HCT116 (cell line): Measurements from ENCODE around the gene CNKSR1. TPM values are rescaled to one million over a fixed set of nuclear protein-coding genes. Genes with fewer than 3 reads are reported as not detected.

ENCODE experiments used
- ATAC-seq: fragments of 200-7000 bp; cut with Tn5 transposase; 2 replicates; pipeline ENCODE4 v1.9.1; 2020; ENCODE audit warnings: mild to moderate bottlenecking, moderate library complexity
- BruUV-seq: library from RNA; stranded (reverse); fragments of 400-500 nt; replicated peaks from 2 replicates; lab custom pipeline; 2021; lab: Mats Ljungman, UMichigan
- CTCF ChIA-PET: fragments of 300-600 bp; sonication (Branson Sonifier 250); formaldehyde crosslinking; loops from one replicate; lab custom pipeline; 2021; ENCODE audit warnings: antibody characterized with exemption; lab: Charles Lee
- POLR2A ChIA-PET: fragments of 300-600, 350-600 bp; sonication (Branson Sonifier 250); formaldehyde crosslinking; loops from one replicate; lab custom pipeline; 2021; ENCODE audit warnings: antibody characterized with exemption; lab: Charles Lee
- RAD21 ChIA-PET, 2 experiments: fragments of 300-600 bp; sonication (Branson Sonifier 250); formaldehyde crosslinking; loops; one replicate each; lab custom pipeline; 2023; ENCODE audit warnings: low total read pairs in 2 of 2; ENCODE audit not compliant: uncharacterized antibody in 2 of 2, unreplicated experiment in 2 of 2, low non-redundant PET in 1 of 2; lab: Charles Lee
- DNase-seq: peaks from one replicate; pipeline ENCODE4 v3.0.0-alpha.2; 2010; ENCODE audit warnings: low read depth, low spot score
- H2AFZ ChIP-seq: fragments of 200-600 bp; shearing (Covaris generic), sonication (generic); 2 replicates; pipeline ENCODE4 v1.6.1; 2017; ENCODE audit warnings: low read depth, mixed run types, mixed read lengths, antibody characterized with exemption, low read length; ENCODE audit not compliant: poor library complexity, severe bottlenecking
- H3K27ac ChIP-seq: 2 replicates; pipeline ENCODE4 v1.5.1; 2012; ENCODE audit warnings: low read depth, low read length
- H3K27me3 ChIP-seq: fragments of 200-600 bp; sonication (generic); 2 replicates; pipeline ENCODE4 v1.6.1; 2016; ENCODE audit warnings: mixed run types, low read length, mixed read lengths; ENCODE audit not compliant: insufficient read depth
- H3K36me3 ChIP-seq, 2 experiments: fragments of 200-500 bp in 1 of 2; fragments of 200-600 bp in 1 of 2; sonication (Bioruptor generic) in 1 of 2; sonication (generic) in 1 of 2; 2 replicates each; pipeline versions ENCODE4 v1.5.1 to v1.6.1; 2014 to 2016; ENCODE audit warnings: low read length in 2 of 2, inconsistent platforms in 1 of 2, mixed read lengths in 1 of 2, mixed run types in 1 of 2; ENCODE audit not compliant: insufficient read depth in 2 of 2, control insufficient read depth in 1 of 2
- H3K4me1 ChIP-seq, 2 experiments: fragments of 200-600 bp in 1 of 2; sonication (generic) in 1 of 2; 2 replicates each; pipeline versions ENCODE4 v1.5.1 to v1.6.1; 2012 to 2017; ENCODE audit warnings: low read length in 2 of 2, inconsistent platforms in 1 of 2, mild to moderate bottlenecking in 1 of 2, mixed read lengths in 1 of 2, mixed run types in 1 of 2, moderate library complexity in 1 of 2; ENCODE audit not compliant: insufficient read depth in 2 of 2, control insufficient read depth in 1 of 2
- H3K4me2 ChIP-seq: fragments of 200-600 bp; sonication (generic); 2 replicates; pipeline ENCODE4 v1.6.1; 2017; ENCODE audit warnings: mixed run types, low read length, mixed read lengths
- H3K4me3 ChIP-seq, 2 experiments: fragments of 200-600 bp in 1 of 2; sonication (generic) in 1 of 2; replicated peaks in 1 of 2; 2 replicates each; pipeline ENCODE4 v1.5.1; 2011 to 2016; ENCODE audit warnings: low read length in 2 of 2, control low read depth in 1 of 2, low read depth in 1 of 2, mild to moderate bottlenecking in 1 of 2, mixed read lengths in 1 of 2, mixed run types in 1 of 2
- H3K79me2 ChIP-seq: fragments of 200-600 bp; sonication (generic); 2 replicates; pipeline ENCODE4 v1.6.1; 2017; ENCODE audit warnings: mild to moderate bottlenecking, mixed run types, low read length, moderate library complexity, mixed read lengths; ENCODE audit not compliant: insufficient read depth
- H3K9ac ChIP-seq: fragments of 200-600 bp; sonication (generic); 2 replicates; pipeline ENCODE4 v1.6.1; 2016; ENCODE audit warnings: low read length, mixed read lengths
- H3K9me2 ChIP-seq: fragments of 200-600 bp; sonication (generic), shearing (Covaris generic); 2 replicates; pipeline ENCODE4 v1.6.1; 2017; ENCODE audit warnings: mixed run types, mild to moderate bottlenecking, moderate library complexity; ENCODE audit not compliant: insufficient read depth
- H3K9me3 ChIP-seq, 2 experiments: fragments of 200-500 bp in 1 of 2; fragments of 200-600 bp in 1 of 2; sonication (Bioruptor generic) in 1 of 2; sonication (generic) in 1 of 2; 2 replicates each; pipeline ENCODE4 v1.6.1; 2014 to 2017; ENCODE audit warnings: low read length in 2 of 2, mixed read lengths in 2 of 2, inconsistent platforms in 1 of 2, low read depth in 1 of 2, mild to moderate bottlenecking in 1 of 2, mixed run types in 1 of 2, moderate library complexity in 1 of 2; ENCODE audit not compliant: control insufficient read depth in 1 of 2, insufficient read depth in 1 of 2
- H4K20me1 ChIP-seq: fragments of 200-600 bp; sonication (generic), shearing (Covaris generic); 2 replicates; pipeline ENCODE4 v1.6.1; 2017; ENCODE audit warnings: mixed run types, mild to moderate bottlenecking, moderate library complexity; ENCODE audit not compliant: insufficient read depth
- CBX3 ChIP-seq: IDR thresholded peaks from 2 replicates; pipeline ENCODE4 v1.6.1; 2012; ENCODE audit warnings: low read depth
- CEBPB ChIP-seq: IDR thresholded peaks from 2 replicates; pipeline ENCODE4 v1.6.1; 2012; ENCODE audit warnings: low read depth
- ELF1 ChIP-seq: IDR thresholded peaks from 2 replicates; pipeline ENCODE4 v1.6.1; 2012; ENCODE audit warnings: low read depth, borderline replicate concordance
- EZH2 ChIP-seq: fragments of 200-600 bp; sonication (generic); IDR thresholded peaks from 2 replicates; pipeline ENCODE4 v1.6.1; 2017; ENCODE audit warnings: antibody characterized with exemption, mixed run types
- EZH2phosphoT487 ChIP-seq: fragments of 200-600 bp; IDR thresholded peaks from 2 replicates; pipeline ENCODE4 v1.6.1; 2018; ENCODE audit warnings: antibody characterized with exemption, borderline replicate concordance
- FOSL1 ChIP-seq: IDR thresholded peaks from 2 replicates; pipeline ENCODE4 v1.6.1; 2012; ENCODE audit warnings: low read depth
- MAX ChIP-seq: IDR thresholded peaks from 2 replicates; pipeline ENCODE4 v1.6.1; 2012
- POLR2A ChIP-seq: IDR thresholded peaks from 2 replicates; pipeline ENCODE4 v1.7.0; 2011; ENCODE audit warnings: borderline replicate concordance; ENCODE audit not compliant: insufficient read depth, insufficient read length; ENCODE audit errors: extremely low read depth
- YY1 ChIP-seq: IDR thresholded peaks from 2 replicates; pipeline ENCODE4 v1.6.1; 2011; ENCODE audit warnings: low read length, low read depth, moderate library complexity, mild to moderate bottlenecking; ENCODE audit not compliant: insufficient replicate concordance; ENCODE audit errors: extremely low read depth
- ZFX ChIP-seq: fragments of 450-650 bp; IDR thresholded peaks from 2 replicates; pipeline ENCODE4 v1.6.1; 2017
- ZNF274 ChIP-seq: fragments of 200-500 bp; sonication (Bioruptor generic); IDR thresholded peaks from 2 replicates; pipeline ENCODE4 v1.6.1; 2014; ENCODE audit warnings: mild to moderate bottlenecking, low read depth, low read length, inconsistent platforms
- intact Hi-C: fragments of 100-400 bp; cut with micrococcal nuclease; formaldehyde crosslinking; loops from 2 replicates; pipeline ENCODE4 v1.10.0; 2022
- total RNA-seq: library from RNA; stranded (reverse); gene quantifications from one replicate; pipeline ENCODE4 v1.2.1, GENCODE V29; 2021; ENCODE audit not compliant: unreplicated experiment
- TF ChIP-seq, protein P1 (sequence below), 3 experiments: fragments of 200-600 bp in 1 of 3; sonication (generic) in 1 of 3; IDR thresholded peaks in 2 of 3; conservative IDR thresholded peaks in 1 of 3; 2 replicates each; pipeline ENCODE4 v1.5.1; 2012 to 2017; ENCODE audit warnings: low read depth in 2 of 3, low read length in 2 of 3, antibody characterized with exemption in 1 of 3, borderline replicate concordance in 1 of 3, control low read depth in 1 of 3, mild to moderate bottlenecking in 1 of 3, mixed read lengths in 1 of 3, mixed run types in 1 of 3, moderate library complexity in 1 of 3; ENCODE audit not compliant: insufficient read depth in 1 of 3

The CNKSR1 gene
- total RNA-seq, 1 experiment from 2014 or later, result 26.6 TPM

GRCh38 chr1:26197813-26198212, 20.5 kb downstream of the CNKSR1 start:
- Histone ChIP-seq H4K20me1 (no peaks in the 10 kb centered on the region), H3K9me3 (no peaks in the 10 kb centered on the region), H3K4me2 (no peak overlapping the region), H3K4me1 (peaks cover 2 to 4% of the 10 kb centered on the region in 2 experiments; a peak in 1 of 4 replicates), H2AFZ (no peak overlapping the region), H3K4me3 (no peak overlapping the region), H3K9ac (no peak overlapping the region), H3K27me3 (no peaks in the 10 kb centered on the region), H3K79me2 (no peaks in the 10 kb centered on the region), H3K36me3 (no peaks in the 10 kb centered on the region), H3K27ac (no peak overlapping the region)
- CTCF ChIA-PET, result no interaction called here
- no peak for DNase-seq
- no peak for ATAC-seq
- intact Hi-C loops, result no loop called here
- RAD21 ChIA-PET, result no interaction called here
- POLR2A ChIA-PET, result no interaction called here
- BruUV-seq, result no TSS peak
- TF ChIP-seq YY1 (no peak), CBX3 (no peak), CEBPB (no peak), ZNF274 (no peak), ELF1 (no peak), ZFX (no peak), EZH2phosphoT487 (no peak)
- TF ChIP-seq, protein P1, sequence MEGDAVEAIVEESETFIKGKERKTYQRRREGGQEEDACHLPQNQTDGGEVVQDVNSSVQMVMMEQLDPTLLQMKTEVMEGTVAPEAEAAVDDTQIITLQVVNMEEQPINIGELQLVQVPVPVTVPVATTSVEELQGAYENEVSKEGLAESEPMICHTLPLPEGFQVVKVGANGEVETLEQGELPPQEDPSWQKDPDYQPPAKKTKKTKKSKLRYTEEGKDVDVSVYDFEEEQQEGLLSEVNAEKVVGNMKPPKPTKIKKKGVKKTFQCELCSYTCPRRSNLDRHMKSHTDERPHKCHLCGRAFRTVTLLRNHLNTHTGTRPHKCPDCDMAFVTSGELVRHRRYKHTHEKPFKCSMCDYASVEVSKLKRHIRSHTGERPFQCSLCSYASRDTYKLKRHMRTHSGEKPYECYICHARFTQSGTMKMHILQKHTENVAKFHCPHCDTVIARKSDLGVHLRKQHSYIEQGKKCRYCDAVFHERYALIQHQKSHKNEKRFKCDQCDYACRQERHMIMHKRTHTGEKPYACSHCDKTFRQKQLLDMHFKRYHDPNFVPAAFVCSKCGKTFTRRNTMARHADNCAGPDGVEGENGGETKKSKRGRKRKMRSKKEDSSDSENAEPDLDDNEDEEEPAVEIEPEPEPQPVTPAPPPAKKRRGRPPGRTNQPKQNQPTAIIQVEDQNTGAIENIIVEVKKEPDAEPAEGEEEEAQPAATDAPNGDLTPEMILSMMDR (IDR thresholded peaks at IDR 0.05 in 2 of 3, conservative IDR thresholded peaks at IDR 0.05 in 1 of 3; ENCODE audit: borderline replicate concordance in 1 of 3, insufficient read depth in 1 of 3, low read depth in 2 of 3, low read length in 2 of 3), result no peak
- TF ChIP-seq, all 23 proteins: peak for 0
- H3K9me2 ChIP-seq, result no peaks in the 10 kb centered on the region

DNA sequence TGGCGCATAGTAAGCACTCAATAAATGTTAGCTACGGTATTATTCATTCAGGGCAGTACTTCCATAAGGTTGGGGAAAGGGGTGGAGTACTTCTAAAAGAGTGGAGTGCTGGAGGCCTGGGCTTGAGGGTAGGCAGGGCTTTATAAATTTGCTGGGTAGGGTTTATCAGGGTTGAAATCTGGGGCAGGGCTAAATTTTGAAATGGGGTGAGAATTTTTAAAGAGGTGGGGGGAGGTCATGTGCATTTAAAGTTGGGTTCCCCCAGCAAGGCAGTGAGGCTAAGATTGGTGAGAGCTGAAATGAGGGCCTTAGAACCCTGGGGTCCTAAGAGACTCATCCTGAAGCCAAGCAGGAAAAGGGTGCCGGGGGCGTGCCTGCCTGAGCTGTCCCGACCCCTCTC, 23.1 kb downstream of the CNKSR1 start:
- no peak overlapping the region for H3K9ac ChIP-seq
- H3K27ac ChIP-seq, result no peak overlapping the region
- H3K79me2 ChIP-seq, result no peaks in the 10 kb centered on the region
- H2AFZ ChIP-seq, result no peak overlapping the region
- intact Hi-C loops, result no loop called here
- peaks cover 2 to 4% of the 10 kb centered on the region in 2 experiments; a peak in 1 of 4 replicates for H3K4me1 ChIP-seq
- CTCF ChIA-PET, result no interaction called here
- H3K4me3 ChIP-seq, result no peak overlapping the region
- H3K9me2 ChIP-seq, result no peaks in the 10 kb centered on the region
- no peaks in the 10 kb centered on the region for H4K20me1 ChIP-seq
- no peak for TF ChIP-seq EZH2
- TF ChIP-seq MAX, result no peak
- TF ChIP-seq POLR2A, result no peak
- no peak for TF ChIP-seq FOSL1
- TF ChIP-seq, all 23 proteins: peak for 0
- H3K36me3 ChIP-seq, result no peaks in the 10 kb centered on the region
- no peaks in the 10 kb centered on the region for H3K27me3 ChIP-seq
- POLR2A ChIA-PET, result no interaction called here
- H3K4me2 ChIP-seq, result no peak overlapping the region
- RAD21 ChIA-PET, result no interaction called here
- no TSS peak for BruUV-seq
- DNase-seq, result no peak
- no peak for ATAC-seq
- H3K9me3 ChIP-seq, result no peaks in the 10 kb centered on the region
